GM21825 (cell line): ENCODE data around the gene TVP23A.
"Not testable (repeated sequence)": the region's sequence is repeated elsewhere in the genome, so short reads cannot be mapped to it uniquely, and the experiment has no call there.

ENCODE experiments used
- ATAC-seq: cut with Tn5 transposase; IDR thresholded peaks from one replicate; pipeline ENCODE4 v1.9.1; 2021; ENCODE audit warnings: mild to moderate bottlenecking, moderate library complexity; ENCODE audit not compliant: unreplicated experiment

The TVP23A gene

GRCh38 chr16:10806698-10807097, 11.9 kb downstream of the TVP23A start:
- ATAC-seq, result no peak

GRCh38 chr16:10805334-10805733, 13.3 kb downstream of the TVP23A start:
- ATAC-seq, result no peak

- ATAC-seq, result no peak
These were observed 18.9 kb downstream of the TVP23A start for GRCh38 chr16:10799736-10800135.

GRCh38 chr16:10791048-10791447, 27.5 kb downstream of the TVP23A start:
- no peak for ATAC-seq

- not testable (repeated sequence) for ATAC-seq
These were observed 30.0 kb downstream of the TVP23A start for GRCh38 chr16:10788630-10789029.

GRCh38 chr16:10787304-10787703, 31.3 kb downstream of the TVP23A start:
- ATAC-seq, result no peak

GRCh38 chr16:10782628-10783027, 36.0 kb downstream of the TVP23A start:
- ATAC-seq, result no peak

- peak; percentile 42 for ATAC-seq
These were observed 38.0 kb downstream of the TVP23A start for GRCh38 chr16:10780628-10781027.

GRCh38 chr16:10779908-10780307, 38.7 kb downstream of the TVP23A start:
- not testable (repeated sequence) for ATAC-seq

GRCh38 chr16:10777356-10777755, 41.2 kb downstream of the TVP23A start:
- no peak for ATAC-seq

- not testable (repeated sequence) for ATAC-seq
These were observed 41.7 kb downstream of the TVP23A start for GRCh38 chr16:10776923-10777322.

- ATAC-seq, result peak; percentile 65
These were observed 42.3 kb downstream of the TVP23A start for GRCh38 chr16:10776280-10776679.

- ATAC-seq, result no peak
These were observed 47.7 kb downstream of the TVP23A start for GRCh38 chr16:10770907-10771306.

- no peak for ATAC-seq
These were observed 49.2 kb downstream of the TVP23A start for GRCh38 chr16:10769381-10769780.

- no peak for ATAC-seq
These were observed 51.5 kb downstream of the TVP23A start for GRCh38 chr16:10767127-10767526.

- peak; percentile 56 for ATAC-seq
These were observed 52.8 kb downstream of the TVP23A start for GRCh38 chr16:10765772-10766171.

- ATAC-seq, result no peak
These were observed 55.1 kb downstream of the TVP23A start for GRCh38 chr16:10763456-10763855.

- no peak for ATAC-seq
These were observed 56.1 kb downstream of the TVP23A start for GRCh38 chr16:10762336-10763016.

GRCh38 chr16:10761373-10761772, 57.2 kb downstream of the TVP23A start:
- no peak for ATAC-seq

- no peak for ATAC-seq
These were observed 57.7 kb downstream of the TVP23A start for GRCh38 chr16:10760858-10761257.

- no peak for ATAC-seq
These were observed 62.0 kb downstream of the TVP23A start for GRCh38 chr16:10756574-10756973.

GRCh38 chr16:10754941-10755340, 63.7 kb downstream of the TVP23A start:
- no peak for ATAC-seq

- ATAC-seq, result no peak
These were observed 64.9 kb downstream of the TVP23A start for GRCh38 chr16:10753670-10754069.
